HG03521 (cell line): ENCODE measurements around the gene CACNA1C.

Experiments
- ATAC-seq: cut with Tn5 transposase; IDR thresholded peaks from one replicate; pipeline ENCODE4 v1.9.1; 2021; ENCODE audit warnings: mild to moderate bottlenecking, moderate library complexity; ENCODE audit not compliant: unreplicated experiment

The CACNA1C gene

DNA sequence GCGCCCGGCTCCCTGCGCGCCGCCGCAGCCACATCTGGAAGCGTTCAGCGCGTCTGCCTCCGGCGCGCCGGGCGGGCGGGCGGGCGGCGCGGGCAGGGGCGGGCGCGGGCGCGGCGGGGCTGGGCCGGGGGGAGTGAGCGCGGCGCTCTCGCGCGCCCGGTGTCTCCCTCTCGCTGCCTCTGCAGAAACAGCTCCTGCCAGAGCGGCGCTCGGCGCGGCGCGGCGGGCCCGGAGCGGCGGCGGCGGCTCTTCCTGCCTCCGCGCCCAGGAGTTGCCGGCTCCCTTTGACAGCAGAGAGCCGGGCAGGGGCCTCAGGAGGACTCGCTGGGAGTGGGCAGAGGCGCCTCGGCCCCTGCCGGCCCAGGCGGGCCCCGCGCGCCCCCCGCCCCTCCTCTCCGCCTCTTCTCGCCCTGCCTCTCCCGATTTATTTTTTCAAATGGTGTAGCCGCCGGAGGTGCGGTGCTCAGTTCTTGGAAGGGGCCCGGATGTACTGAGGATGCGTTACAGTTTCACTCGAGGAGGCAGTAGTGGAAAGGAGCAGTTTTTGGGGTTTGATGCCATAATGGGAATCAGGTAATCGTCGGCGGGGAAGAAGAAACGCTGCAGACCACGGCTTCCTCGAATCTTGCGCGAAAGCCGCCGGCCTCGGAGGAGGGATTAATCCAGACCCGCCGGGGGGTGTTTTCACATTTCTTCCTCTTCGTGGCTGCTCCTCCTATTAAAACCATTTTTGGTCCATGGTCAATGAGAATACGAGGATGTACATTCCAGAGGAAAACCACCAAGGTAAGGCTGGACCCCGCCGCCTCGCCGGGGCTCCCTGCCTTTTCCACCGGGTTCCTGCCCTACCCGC is at the start of gene CACNA1C:
CACNA1C (plus strand) TSS at position 162 of the 853 bp plus-strand sequence; CDS start at position 738, 576 bp downstream.
- no peak for ATAC-seq

DNA sequence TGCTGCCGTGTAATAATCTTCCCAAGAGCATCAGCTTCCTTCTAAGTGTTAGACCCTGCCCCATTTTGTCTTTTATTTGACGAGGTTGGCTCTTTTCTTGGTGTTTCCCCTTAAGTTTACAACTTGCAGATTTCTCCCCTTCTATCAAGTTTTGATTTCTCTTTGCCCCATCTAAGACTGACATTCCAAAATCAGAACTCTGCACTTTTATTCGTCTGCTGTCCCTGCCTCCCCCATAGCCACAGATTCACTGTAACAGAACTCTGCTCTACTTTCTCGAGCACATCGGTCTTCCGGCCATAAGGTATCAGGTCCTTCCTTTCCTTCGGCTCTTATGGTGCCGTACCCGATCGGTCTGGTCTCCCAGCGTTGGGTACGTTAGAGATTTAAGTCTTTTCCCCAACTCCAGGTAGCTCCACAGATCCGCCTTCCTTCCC is 49.1 kb upstream of the CACNA1C start:
- no peak for ATAC-seq

DNA sequence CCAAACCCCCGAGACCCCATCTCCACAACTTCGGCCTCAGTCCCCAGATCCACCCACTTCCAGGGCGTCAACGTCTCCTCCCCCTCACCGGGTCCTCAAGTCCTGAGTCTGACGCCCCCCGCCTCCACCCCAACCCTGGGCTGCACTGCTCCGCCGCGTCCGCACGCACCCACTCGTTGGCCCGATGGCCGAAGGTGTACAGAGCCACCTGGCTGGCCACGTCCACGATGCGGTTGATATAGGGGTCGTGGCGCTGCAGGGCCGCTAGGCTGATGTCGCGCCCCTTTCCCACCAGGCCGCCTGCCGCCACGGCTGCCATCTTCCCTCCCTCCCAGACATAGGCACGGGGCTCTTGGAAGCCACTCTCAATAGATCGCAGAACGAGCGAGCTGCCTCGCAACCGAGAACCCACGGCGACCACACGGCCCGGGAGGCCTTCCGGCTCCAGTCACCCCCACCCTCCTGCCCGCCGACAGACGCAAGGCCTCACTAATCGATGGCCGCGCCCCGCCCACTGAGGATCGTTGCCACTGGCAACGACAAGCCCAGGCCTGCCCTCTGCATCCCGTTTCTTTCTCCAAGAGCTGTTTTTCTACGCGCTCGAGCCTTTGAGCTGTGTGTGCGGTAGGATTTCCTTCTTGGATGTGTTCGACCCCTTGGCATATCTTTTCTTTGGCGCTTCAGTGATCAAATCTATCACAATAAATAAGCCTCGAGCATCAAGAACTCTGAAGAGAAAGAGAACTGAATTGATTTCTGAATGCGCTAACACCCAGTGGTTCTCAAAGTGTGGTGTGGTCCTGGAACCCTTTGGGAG is 48.5 kb upstream of the CACNA1C start, which contains the start of gene DCP1B:
DCP1B (minus strand) TSS at position 345 of the 817 bp plus-strand sequence; CDS start at position 319, 26 bp downstream.
- peak; percentile 98 for ATAC-seq

DNA sequence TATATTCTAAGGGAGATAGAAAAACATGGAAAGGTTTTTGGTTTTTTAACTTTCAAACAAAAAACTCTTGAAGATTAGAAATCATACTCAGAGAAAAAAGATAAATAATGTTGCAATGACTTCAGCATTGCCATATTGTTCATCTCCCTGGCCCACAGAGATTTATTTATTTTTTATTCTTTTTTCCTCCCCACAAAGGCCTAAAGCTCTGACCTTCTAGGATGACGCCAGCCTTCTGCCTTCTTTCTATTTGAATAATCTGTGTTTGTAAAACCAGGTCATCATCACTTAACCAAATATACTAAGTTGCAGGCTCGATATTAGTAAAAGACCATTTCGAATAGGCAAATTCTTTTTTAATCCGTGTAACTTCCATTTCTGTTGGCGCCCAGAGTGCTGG is 44.1 kb upstream of the CACNA1C start:
- no peak for ATAC-seq

DNA sequence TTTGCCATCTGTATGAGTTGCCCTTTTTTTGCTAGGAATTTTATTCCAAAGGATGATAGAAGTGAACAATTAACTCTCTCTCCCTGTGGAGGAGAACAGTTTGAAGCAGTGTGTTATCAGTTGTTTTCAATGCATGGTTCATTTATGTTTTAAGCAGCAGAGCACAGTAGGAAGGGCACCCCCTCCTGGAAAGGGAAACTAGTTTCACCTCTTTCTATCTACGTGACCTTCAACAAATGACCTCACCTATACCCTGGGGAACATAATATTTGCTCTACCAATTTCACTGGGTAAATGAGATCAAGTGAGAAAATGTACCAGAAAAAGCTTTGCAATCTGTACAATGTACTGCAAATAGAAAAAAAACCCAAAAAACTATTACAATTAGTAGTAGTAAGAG is 43.2 kb upstream of the CACNA1C start:
- no peak for ATAC-seq

DNA sequence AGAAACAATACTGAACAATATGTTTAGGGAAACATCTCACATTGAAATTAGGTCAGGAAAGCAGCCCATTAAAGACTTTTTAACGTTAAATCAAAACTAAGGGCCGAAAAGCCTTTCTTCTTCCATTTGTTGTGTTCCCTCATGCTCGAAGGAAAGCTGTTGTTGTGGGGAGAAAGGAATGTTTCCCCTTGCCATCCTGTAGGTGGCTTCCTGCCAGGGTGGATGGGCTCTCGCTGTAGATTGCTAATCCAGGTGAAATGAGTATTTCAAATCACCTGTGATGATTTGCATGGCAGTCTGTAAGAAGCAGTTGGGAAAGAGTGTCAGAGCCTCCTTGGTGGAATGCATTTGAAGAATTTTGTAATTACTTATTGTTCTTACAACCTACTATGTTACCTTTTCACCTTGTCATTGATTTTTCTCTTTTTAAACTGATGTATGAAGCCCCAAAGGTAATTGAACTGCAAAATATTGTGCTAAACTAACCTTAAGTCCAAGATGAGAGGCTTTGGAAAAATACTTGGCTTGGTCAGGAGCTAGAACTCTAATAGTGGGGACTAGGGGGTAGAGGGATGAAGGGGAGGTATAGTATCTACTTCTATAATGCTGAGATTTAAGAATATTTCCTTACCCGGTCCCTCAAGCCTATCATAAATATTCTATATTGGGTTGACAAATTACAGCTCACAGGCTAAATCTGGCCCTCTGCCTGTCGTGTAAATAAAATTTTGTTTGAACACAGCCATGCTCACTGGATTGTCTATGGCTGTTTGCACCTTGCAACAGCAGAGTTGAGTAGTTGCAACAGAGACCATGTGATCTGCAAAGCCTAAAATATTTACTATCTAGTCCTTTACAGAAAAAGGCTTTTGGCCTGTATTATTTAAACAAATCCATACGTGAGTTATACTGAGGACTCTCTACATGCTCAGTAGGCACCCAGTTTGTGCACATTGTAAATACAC is 40.9 kb upstream of the CACNA1C start:
- no peak for ATAC-seq

DNA sequence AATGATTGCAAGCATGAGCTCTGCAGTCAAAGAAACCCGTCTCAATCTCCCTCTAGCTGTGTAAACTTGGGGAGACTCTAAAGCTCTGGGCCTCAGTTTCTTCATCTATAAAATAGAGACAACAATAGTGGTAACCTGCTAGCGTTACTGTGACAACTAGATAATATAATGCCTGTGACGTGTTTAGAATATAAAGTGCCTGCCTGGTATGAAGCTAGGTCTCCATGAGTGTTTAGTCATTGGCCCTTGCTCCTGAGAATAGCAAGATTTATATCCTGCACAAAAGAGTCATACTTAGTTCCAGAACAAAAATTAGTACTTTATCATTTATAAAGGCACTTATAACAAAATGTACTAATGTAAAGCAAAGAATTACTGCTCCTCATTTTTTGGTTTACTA is 39.7 kb upstream of the CACNA1C start:
- no peak for ATAC-seq

DNA sequence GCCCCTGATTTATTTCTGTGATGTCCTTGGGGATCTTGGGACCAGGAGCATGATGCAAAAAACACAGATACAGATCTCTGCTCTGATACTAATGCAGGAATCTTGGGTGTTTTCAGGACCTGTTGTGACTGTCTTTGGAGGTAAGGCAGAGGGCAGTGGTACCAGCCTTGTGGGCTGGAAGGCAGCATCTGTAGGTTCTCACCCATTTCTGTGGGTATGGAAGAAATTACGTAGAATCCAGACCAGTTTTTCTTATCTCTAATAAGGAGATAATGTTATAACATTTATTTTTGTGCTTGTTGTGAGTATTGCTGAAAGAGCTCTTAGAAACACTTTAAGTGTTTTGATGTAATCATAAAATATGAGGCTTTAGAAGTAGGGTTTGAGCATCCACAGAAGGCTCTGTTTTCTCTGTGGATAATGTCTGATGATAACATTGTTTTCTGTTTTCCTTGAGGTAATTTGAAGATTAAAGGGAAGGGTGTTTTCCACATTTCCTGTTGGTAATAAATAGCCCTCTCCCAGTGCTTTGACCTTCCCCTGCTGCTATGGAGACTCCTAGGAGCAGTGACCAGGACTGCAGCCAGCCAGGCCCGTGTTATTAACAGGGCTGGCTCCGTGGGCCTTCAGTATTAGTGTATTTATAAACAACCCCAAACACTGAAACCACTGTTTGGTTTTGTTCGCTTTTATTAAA is 39.1 kb upstream of the CACNA1C start:
- no peak for ATAC-seq

DNA sequence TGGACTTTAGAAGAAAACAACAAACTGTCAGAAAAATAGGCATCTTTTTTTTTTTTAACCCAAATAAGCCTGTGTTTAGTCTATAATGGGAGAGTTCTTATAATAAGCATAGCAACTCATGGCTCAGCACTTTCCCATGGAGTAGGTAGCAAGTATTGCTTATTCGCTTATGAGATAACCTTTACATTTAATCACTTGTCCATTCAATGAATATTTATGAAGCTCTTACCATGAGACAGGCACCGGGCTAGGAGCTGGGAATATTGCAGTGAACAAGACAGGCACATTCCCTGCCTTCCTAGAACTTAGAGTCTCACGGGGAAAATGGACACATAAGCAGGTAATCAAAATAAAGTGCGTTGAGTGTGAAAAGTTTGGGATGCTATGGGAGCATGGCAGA is 38.6 kb upstream of the CACNA1C start:
- ATAC-seq: no peak

DNA sequence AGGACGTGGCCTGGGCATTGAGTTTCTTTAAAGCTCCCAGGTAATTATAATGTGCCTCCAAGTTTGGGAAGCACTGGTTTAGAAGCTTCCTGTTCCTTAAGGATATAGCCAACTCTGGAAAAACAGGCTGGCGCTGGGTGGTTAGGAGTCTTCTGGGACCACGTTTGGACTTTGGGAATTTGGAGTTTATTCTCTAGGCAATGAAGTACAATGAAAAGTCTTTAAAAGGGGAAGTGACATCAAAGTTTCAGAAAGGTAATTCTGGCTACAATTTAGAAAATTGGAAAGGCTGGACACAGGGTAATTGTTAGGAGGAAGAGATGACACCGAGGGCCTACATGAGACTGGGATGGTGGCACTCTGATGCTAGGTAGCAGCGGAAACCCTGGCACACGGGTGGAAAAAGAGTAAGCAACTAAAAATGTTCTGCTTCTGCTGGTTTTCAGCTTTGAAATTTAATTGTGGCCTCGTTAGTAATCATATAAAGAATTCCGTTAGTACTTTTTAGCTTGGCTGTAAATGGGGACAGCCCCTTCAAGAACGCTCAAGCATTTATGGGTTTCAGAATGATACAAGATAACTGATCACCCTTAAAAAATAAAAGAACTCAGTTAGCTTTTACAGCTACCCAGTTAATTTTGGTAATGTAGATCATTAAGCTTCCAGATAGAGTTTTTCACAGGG is 35.8 kb upstream of the CACNA1C start:
- no peak for ATAC-seq

DNA sequence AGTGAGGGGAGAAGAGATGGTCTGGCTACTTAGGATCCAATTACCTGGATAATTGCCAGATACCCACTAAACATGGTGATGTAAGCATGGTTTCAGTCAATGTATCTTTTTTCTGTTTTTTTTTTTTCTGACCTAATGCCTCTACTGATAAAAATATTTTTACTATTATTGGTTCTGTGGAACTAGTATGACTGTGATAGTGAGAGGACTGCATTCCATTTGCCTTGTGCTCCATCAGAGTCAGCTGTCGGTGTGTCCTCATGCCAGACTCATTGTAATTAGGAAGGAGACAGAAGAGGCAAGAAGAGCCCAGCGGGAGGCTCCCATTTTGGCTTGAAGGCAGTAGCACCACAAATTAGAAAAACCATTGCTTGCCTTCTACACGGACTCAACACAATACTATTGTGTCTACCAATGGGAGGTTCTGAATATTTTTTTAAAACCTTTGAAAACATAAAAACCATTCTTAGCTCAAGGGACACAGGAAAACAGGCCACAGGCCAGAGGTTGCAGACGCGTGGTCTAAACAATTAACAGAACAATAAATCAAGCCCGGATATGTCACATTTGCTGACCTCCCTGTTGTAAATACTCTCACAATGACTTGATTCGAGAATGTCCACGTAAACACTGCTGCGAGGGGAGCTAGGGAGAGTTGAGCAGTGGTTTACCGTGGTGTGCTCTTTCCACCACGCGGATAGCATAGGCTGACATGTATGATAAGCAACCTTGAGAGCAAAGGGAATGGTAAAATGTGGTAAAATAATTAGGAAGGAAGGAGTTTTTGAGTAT is 35.0 kb upstream of the CACNA1C start:
- no peak for ATAC-seq

DNA sequence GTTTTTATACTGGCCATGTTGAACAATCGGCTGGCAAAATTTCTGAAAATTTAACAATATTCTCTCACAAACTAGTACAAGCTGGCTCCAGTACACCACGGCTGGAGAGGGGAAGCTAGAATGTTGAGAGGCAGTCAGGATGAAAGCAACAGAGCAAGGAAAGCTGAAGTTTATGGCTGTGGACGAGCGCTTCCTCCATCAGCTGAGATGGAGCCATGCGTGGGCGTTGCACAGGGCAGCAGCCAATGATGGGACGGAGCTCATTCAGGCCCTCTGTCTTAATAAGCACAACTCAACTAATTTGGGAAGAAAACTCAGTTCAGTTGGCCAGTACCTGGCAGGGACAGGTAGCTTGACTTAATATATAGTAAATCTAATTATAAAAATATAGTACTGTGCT is 34.4 kb upstream of the CACNA1C start:
- ATAC-seq: no peak

DNA sequence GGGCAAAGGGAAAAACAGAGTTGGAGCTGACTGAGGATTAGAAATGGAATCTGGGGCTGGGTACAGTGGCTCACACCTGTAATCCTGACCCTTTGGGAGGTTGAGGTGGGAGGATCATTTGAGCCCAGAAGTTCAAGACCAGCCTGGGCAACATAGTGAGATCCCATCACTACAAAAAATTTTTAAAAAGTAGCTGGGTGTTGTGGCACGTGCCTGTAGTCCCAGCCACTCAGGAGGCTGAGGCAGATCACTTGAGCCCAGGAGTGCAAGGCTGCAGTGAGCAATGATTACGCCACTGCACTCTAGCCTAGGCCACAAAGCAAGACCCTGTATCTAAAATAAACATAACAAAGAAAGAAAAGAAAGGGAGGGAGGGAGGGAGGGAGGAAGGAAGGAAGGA is 33.7 kb upstream of the CACNA1C start:
- no peak for ATAC-seq

DNA sequence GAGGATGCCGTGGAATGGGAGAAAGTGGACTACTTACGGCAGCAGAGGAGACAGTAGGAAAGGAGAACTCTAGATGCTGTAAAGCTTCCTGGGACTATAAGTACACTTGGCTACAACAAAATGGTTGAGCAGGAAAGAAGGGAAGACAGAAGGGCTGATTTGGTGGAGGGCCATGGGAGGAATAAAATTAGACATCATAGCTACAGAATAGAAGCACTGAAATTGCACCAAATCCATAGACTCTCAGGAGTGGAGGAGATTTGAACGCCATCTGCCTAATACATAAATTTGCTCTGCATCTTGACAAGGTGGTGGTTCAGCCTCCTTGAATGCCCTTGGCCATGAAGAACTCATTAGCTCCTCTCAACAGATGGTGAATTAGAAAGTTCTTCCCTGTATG is 32.3 kb upstream of the CACNA1C start:
- ATAC-seq: no peak

DNA sequence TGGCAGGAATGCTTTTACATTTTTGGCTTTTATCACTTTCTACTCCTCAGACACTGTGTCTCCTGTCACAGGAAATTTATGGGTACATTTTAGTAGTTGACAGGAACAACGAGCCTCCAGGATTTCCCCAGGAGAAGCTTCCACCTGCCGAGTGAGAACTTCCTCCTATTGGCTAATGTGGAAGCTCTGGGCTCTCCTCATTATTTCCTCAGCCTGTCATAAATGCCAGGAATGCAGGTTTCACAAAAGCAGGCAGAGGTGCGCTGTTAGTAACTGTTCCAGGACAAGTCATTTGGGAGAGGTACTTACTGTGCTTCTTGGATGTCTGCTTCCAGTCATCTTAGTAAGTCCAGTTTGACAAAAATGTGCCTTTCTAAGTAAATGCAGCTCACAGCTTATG is 29.4 kb upstream of the CACNA1C start:
- no peak for ATAC-seq

DNA sequence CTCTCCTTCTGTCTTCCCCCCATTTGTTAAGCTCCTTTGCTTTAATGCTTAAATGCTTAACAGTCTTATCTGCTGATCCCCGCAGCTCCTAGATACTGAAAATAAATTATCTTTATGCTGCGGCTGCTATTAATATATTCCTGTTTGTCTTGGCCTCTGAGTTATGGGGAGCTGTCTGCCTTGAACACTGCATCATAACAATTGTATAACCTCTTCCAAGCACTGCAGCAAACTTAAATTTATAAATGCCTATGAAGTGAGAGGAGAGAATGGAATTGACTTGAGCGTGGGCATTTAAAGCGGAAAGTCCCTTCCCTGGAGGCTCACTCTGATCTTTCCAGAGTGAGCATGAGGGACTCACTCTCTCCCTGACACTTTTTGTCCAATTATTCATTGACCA is 25.4 kb upstream of the CACNA1C start:
- no peak for ATAC-seq

DNA sequence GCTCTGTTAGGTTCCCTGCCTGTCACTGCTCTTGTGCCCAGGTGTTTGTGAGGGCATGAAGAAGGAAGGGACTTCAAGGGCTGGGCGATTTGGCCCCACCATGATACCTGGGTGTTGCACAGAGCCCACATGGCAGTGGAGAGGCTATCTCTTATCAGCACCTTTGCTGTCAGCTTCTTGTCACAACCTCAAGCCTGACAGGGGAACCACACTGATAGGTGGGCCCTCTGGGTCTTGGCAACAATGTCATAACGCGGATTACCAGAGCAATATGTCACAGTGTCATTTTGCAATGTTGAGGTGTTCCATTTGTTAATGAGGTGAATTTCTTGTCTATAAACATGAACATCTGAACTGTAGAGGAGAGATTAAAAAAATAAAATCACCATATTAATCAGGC is 22.9 kb upstream of the CACNA1C start:
- ATAC-seq: no peak

DNA sequence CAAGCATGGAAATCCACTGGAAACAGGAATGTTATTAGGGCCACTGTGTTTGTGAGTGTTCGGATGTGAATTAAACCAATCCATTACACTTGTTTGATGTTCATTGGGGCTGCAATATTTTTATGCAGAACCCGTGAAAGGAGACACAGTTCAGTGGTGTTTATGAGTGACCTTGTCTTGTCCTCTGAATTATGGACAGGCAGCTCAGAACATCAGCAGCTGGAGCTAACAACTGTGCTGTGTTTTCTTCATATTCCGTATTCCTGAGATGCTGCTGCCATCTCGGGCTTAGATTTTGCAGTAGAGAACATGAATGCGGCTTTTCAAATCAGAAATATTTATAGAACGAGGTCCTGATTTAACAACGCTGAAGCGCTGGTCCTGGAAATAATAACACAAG is 20.3 kb upstream of the CACNA1C start:
- ATAC-seq: no peak
